ENCODE results near the gene FZD4. TPM values are rescaled to one million over a fixed set of nuclear protein-coding genes. Genes with fewer than 3 reads are reported as not detected.

The FZD4 gene
- total RNA-seq, 1 donor, result 12.7 TPM

GRCh38 chr11:86905252-86905651 lies 49.9 kb downstream of the FZD4 start:
- no peaks in the 10 kb centered on the region for H4K20me1 ChIP-seq (ENCODE audit: insufficient read depth, low read length)
- H3K27me3 ChIP-seq (ENCODE audit: insufficient read depth, low read length), result no peaks in the 10 kb centered on the region
- no peaks in the 10 kb centered on the region for H3K36me3 ChIP-seq (ENCODE audit: insufficient read depth, low read length)
- TF ChIP-seq CTCF (IDR thresholded peaks at IDR 0.05; ENCODE audit: extremely low read depth, low read depth, low read length), result no peak
- no peak for DNase-seq (ENCODE audit: insufficient read length, low spot score, missing footprints)
- no peak overlapping the region for H3K27ac ChIP-seq (ENCODE audit: low read depth, low read length)
- no peak overlapping the region for H2AFZ ChIP-seq (ENCODE audit: low read length)
- H3K9me3 ChIP-seq (ENCODE audit: low read depth, low read length), result no peaks in the 10 kb centered on the region
- H3K4me1 ChIP-seq (ENCODE audit: insufficient read depth, low read length), result no peaks in the 10 kb centered on the region
- H3K4me3 ChIP-seq (ENCODE audit: insufficient read depth, low read length), result no peak overlapping the region
- H3K79me2 ChIP-seq (ENCODE audit: insufficient read depth, low read length), result no peaks in the 10 kb centered on the region
- H3K4me2 ChIP-seq (ENCODE audit: insufficient read depth, low read length), result no peak overlapping the region

GRCh38 chr11:86904001-86904400 lies 51.2 kb downstream of the FZD4 start:
- Histone ChIP-seq H3K9me3 (ENCODE audit: low read depth, low read length) (no peaks in the 10 kb centered on the region), H3K27ac (ENCODE audit: low read depth, low read length) (no peak overlapping the region), H2AFZ (ENCODE audit: low read length) (no peak overlapping the region), H3K36me3 (ENCODE audit: insufficient read depth, low read length) (no peaks in the 10 kb centered on the region), H3K27me3 (ENCODE audit: insufficient read depth, low read length) (no peaks in the 10 kb centered on the region), H3K4me3 (ENCODE audit: insufficient read depth, low read length) (no peak overlapping the region), H3K4me1 (ENCODE audit: insufficient read depth, low read length) (no peaks in the 10 kb centered on the region), H3K79me2 (ENCODE audit: insufficient read depth, low read length) (no peaks in the 10 kb centered on the region), H3K4me2 (ENCODE audit: insufficient read depth, low read length) (no peak overlapping the region), H4K20me1 (ENCODE audit: insufficient read depth, low read length) (no peaks in the 10 kb centered on the region)
- DNase-seq (ENCODE audit: insufficient read length, low spot score, missing footprints), result no peak
- no peak for TF ChIP-seq CTCF (IDR thresholded peaks at IDR 0.05; ENCODE audit: extremely low read depth, low read depth, low read length)

- H2AFZ ChIP-seq (ENCODE audit: low read length), result no peak overlapping the region
- H3K4me2 ChIP-seq (ENCODE audit: insufficient read depth, low read length), result no peak overlapping the region
- H3K36me3 ChIP-seq (ENCODE audit: insufficient read depth, low read length), result no peaks in the 10 kb centered on the region
- no peak for DNase-seq (ENCODE audit: insufficient read length, low spot score, missing footprints)
- H3K79me2 ChIP-seq (ENCODE audit: insufficient read depth, low read length), result no peaks in the 10 kb centered on the region
- no peaks in the 10 kb centered on the region for H3K9me3 ChIP-seq (ENCODE audit: low read depth, low read length)
- H3K27ac ChIP-seq (ENCODE audit: low read depth, low read length), result no peak overlapping the region
- no peaks in the 10 kb centered on the region for H3K4me1 ChIP-seq (ENCODE audit: insufficient read depth, low read length)
- no peak for TF ChIP-seq CTCF (IDR thresholded peaks at IDR 0.05; ENCODE audit: extremely low read depth, low read depth, low read length)
- no peaks in the 10 kb centered on the region for H4K20me1 ChIP-seq (ENCODE audit: insufficient read depth, low read length)
- no peaks in the 10 kb centered on the region for H3K27me3 ChIP-seq (ENCODE audit: insufficient read depth, low read length)
- no peak overlapping the region for H3K4me3 ChIP-seq (ENCODE audit: insufficient read depth, low read length)
These were observed 52.9 kb downstream of the FZD4 start for GRCh38 chr11:86902345-86902744.

- no peaks in the 10 kb centered on the region for H3K79me2 ChIP-seq (ENCODE audit: insufficient read depth, low read length)
- H3K27ac ChIP-seq (ENCODE audit: low read depth, low read length), result no peak overlapping the region
- no peak overlapping the region for H3K4me3 ChIP-seq (ENCODE audit: insufficient read depth, low read length)
- no peaks in the 10 kb centered on the region for H4K20me1 ChIP-seq (ENCODE audit: insufficient read depth, low read length)
- peaks cover 4% of the 10 kb centered on the region for H3K4me1 ChIP-seq (ENCODE audit: insufficient read depth, low read length)
- DNase-seq (ENCODE audit: insufficient read length, low spot score, missing footprints), result no peak
- H3K9me3 ChIP-seq (ENCODE audit: low read depth, low read length), result no peaks in the 10 kb centered on the region
- TF ChIP-seq CTCF (IDR thresholded peaks at IDR 0.05; ENCODE audit: extremely low read depth, low read depth, low read length), result no peak
- H3K36me3 ChIP-seq (ENCODE audit: insufficient read depth, low read length), result no peaks in the 10 kb centered on the region
- H3K27me3 ChIP-seq (ENCODE audit: insufficient read depth, low read length), result no peaks in the 10 kb centered on the region
- H2AFZ ChIP-seq (ENCODE audit: low read length), result no peak overlapping the region
- H3K4me2 ChIP-seq (ENCODE audit: insufficient read depth, low read length), result no peak overlapping the region
These were observed 53.6 kb downstream of the FZD4 start for GRCh38 chr11:86901599-86901998.

Data from osteoblast (primary cell).